HG03060 (cell line): ENCODE data around the gene TAF3.
"Not testable (repeated sequence)": the region's sequence is repeated elsewhere in the genome, so short reads cannot be mapped to it uniquely, and the experiment has no call there.

Source experiments
- ATAC-seq: cut with Tn5 transposase; IDR thresholded peaks from one replicate; pipeline ENCODE4 v1.9.1; 2021; ENCODE audit warnings: low read depth, moderate number of reproducible peaks; ENCODE audit not compliant: unreplicated experiment

The TAF3 gene

DNA sequence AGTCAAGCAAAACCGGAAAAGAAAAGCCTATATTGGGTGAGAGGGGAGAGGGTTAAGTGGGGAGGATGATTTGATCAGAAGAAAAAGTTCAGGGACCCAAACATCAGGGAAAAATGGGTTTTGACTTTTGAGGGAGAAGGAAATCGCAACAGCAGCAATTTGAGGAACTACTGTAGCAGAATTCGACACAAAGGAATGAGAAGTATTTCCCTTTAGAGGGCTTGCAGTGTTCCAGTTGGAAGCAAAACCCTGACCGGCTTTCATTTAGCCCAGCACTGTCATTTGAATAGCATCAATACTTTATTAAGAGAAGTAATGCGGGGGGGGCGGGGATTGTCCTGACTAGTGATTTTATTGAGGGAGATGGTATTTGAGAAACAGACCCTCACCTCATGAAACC, 199.0 kb downstream of the TAF3 start:
- ATAC-seq = no peak

DNA sequence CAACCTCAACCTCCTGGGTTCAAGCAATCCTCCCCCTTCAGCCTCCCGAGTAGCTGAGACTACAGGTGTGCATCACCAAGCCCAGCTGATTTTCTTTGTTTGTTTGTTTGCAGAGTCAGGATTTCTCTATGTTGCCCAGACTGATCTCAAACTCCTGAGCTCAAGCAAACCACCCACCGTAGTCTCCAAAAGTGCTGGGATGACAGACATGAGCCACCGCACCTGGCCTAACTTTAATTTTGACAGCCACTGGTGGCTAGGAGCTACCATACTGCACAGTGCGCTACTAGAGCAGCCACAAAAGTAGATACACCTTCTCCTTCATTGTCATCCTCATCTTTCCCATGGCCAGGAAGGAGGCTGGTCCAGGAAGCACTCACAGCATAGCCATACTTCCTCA, 205.0 kb downstream of the TAF3 start:
- no peak for ATAC-seq

- ATAC-seq = no peak
Observed at GRCh38 chr10:8023851-8024250, 205.5 kb downstream of the TAF3 start.

- ATAC-seq = no peak
Observed at GRCh38 chr10:8026349-8027259, 208.3 kb downstream of the TAF3 start.

- ATAC-seq = not testable (repeated sequence)
Observed at GRCh38 chr10:8031211-8031610, 212.9 kb downstream of the TAF3 start.

DNA sequence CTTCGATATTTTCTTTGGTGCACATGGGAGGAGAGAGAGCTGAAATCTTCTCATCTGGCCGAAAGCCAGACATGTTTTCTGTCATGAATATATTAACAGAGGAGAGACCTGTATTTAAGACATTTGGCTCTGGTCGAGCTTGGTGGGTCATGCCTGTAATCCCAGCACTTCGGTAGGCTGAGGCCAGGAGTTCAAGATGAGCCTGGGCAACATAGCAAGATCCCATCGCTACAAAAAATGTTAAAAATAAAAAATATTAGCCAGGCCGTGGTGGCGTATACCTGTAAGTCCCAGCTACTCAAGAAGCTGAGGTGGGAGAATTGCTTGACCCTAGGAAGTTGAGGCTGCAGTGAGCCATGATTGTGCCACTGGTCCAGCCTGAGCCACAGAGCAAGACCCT, 214.3 kb downstream of the TAF3 start:
- no peak for ATAC-seq

- no peak for ATAC-seq
Observed at GRCh38 chr10:8033812-8034465, 215.6 kb downstream of the TAF3 start.

DNA sequence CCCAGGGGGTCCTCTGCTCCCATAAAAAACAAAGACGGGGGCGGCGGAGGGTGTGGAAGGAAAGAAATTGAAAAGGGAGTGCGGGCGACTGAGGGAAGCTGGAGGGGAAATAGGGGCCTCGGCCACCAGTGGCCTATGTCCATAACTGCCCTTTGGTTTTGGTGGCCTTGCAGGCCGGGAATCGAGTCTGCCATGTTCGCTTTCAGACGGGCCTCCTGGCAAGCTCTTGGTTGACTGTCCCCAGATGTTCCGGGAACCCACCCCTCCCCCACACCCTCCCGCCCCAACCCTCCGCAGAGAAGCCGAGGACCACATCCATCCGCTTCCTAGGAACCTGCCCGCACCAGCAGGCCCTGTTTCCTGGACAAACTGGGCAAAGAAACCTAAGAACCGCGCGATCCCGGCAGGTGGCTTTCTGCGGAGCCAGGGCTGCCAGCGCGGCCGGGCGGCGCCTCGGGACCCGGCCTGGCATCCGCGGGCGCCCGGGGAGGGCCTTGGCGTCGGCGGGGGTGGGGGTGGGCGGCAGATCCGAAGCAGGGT, 216.2 kb downstream of the TAF3 start:
- ATAC-seq = no peak

DNA sequence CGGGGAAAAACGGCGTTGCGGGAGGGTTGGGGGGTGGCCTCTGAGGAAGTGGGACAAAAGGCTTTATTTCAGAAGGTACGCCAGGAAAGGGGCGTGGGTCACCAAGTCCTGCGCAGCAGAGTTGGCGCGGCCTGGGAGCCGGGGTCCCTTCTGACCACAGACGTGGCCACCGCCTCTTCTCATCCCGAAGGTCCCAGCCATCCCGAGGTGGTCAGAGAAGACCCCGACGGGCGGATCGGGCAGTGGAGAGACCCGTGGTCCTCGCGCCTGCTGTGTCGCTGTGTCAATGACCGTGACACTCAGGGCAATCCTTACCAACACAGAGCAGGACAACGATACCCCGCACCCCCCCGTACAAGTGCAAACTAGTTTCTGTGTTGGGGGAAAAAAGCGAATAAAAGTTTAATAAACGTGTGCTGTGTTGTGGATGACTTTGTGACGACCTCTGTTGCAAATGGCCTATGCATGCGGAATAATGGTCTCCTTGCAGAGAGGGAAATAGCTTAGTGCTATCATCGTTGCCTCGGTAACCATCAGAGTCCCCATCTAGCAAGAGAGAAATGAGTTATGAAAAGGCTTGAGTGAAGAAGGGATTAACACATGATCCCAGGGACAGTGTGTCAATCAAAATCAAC, 216.8 kb downstream of the TAF3 start:
- no peak for ATAC-seq

- no peak for ATAC-seq
Observed at GRCh38 chr10:8035641-8036470, 217.6 kb downstream of the TAF3 start.

DNA sequence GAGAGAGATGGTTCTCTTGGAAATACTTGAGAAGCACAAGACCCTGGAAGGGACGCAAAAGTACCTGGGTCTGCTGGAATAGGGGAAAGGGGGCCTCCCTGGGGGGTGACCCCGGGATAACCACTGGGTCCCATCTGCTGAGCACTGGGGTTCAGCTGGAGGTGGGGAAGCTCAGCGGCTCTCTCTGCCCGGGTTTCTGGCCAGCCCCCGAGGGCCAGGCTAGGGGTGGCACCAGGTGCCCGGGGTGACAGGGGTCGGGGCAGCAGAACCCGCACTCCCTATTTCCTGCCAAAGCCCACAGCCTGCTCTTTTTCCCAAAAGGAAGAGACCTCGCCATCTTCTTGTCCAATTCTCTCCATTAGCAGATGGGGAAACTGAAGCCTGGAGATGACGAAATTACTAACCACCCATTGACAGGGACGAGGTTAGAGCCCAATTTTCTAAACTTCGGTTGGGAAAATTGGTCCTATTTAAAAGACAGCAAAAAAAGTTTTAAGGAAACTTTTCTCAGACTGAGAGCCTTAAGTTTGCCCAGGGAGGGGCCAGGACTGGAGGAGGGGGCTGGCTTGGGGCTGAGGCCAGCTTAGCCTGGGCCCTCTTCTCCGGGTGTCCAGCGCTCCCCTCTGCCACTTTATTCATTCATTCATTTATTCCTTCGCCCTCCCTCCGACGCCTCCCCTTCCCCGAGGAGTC, 218.3 kb downstream of the TAF3 start:
- ATAC-seq = no peak

DNA sequence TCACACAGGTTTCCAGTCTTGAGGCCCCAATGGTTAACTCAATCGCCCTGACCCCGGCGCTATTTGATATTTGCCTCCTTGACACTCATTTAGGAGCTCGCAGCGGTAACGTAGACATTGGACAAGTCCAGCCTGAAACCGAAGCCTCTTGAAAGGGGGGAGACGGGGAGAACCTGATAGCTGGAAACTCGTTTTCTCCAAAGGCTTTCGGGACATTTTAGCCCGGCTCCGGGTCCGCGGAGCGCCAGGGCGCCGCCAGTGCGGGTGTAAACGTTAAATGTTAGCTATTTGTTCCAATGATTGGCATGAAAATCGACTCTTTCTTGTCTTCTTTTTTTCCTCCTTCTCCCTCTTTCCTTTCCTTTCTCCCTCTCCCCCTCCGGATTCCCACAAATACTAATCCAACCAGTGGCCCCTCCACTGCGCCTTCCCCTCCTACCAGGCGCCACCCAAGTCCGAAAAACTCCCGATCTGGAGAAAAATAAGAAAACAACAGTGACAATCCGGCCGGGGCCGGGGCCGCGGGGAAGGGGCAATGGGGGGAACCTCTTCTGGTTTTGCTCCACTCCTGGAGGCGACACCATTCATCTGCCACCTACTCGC, 219.0 kb downstream of the TAF3 start:
- ATAC-seq = no peak

GRCh38 chr10:8037941-8038894, 219.9 kb downstream of the TAF3 start:
- ATAC-seq = no peak

DNA sequence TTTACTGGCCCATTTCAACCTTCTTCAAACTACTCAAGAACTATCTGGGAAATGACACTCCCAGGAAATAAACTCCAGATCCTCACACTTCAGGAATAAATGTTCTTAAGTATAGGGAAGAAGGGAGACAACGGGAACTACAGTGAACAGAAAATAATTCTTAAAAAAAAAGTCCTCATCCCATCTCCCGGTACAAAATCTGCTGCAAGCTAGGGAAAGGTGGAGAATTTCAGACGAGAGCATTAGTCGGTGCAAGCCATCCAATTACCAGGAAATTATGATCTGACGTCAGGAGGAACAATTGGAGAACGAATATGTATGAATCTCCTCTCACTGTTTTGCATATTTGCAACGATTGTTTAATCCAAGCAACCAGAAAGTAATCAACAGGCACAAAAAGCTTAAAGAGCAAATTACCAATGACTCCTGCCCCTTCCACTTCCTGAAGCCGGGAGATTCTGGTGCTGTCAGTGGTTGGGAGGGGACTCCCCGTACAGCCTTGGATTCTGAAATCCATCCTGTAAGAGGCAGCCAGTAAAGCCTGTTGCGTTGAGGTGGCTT, 221.1 kb downstream of the TAF3 start:
- no peak for ATAC-seq

- ATAC-seq = no peak
Observed at GRCh38 chr10:8040651-8041050, 222.3 kb downstream of the TAF3 start.

- ATAC-seq = no peak
Observed at GRCh38 chr10:8041284-8041991, 223.1 kb downstream of the TAF3 start.

- ATAC-seq = no peak
Observed at GRCh38 chr10:8041992-8042720, 223.9 kb downstream of the TAF3 start.
